ENCODE results near the gene CCM2.

Gene CCM2

GRCh38 chr7:45035893-45036292 is 35.9 kb downstream of the CCM2 start:
- no peak for TF ChIP-seq CTCF (IDR thresholded peaks at IDR 0.05; ENCODE audit: low read length, missing control alignments)
- DNase-seq (ENCODE audit: low read depth) = no peak

GRCh38 chr7:45036317-45036716 is 36.3 kb downstream of the CCM2 start:
- no peak overlapping the region for H3K4me3 ChIP-seq (replicated peaks; ENCODE audit: low read depth, low read length)
- TF ChIP-seq CTCF (IDR thresholded peaks at IDR 0.05; ENCODE audit: low read length, missing control alignments) = no peak
- no peak for DNase-seq (ENCODE audit: low read depth)

More at GRCh38 chr7:45035893-45036292, 35.9 kb downstream of the CCM2 start:
- no peak overlapping the region for H3K4me3 ChIP-seq (replicated peaks; ENCODE audit: low read depth, low read length)

DNA sequence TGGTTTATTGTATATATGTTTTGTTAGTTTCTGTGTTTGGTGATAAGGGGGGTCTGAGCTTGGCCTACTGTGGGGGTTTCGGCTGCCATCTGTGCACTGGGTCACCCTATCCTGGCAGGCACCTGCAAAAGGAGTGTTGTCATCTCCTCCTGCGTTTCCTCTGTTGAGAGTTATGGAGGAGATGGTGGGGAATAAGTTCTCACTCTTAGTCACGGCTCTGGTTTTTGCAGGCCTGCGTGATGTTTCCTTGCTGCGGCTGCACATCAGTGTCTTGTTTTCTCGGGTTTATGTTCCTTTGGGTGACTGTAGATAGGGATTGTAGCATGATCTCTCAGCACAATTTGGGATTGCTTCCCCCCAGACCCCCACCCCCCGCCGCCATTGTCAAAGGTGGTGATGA is 36.8 kb downstream of the CCM2 start:
- TF ChIP-seq CTCF (IDR thresholded peaks at IDR 0.05; ENCODE audit: low read length, missing control alignments) = no peak
- no peak for DNase-seq (ENCODE audit: low read depth)
- H3K4me3 ChIP-seq (replicated peaks; ENCODE audit: low read depth, low read length) = no peak overlapping the region

DNA sequence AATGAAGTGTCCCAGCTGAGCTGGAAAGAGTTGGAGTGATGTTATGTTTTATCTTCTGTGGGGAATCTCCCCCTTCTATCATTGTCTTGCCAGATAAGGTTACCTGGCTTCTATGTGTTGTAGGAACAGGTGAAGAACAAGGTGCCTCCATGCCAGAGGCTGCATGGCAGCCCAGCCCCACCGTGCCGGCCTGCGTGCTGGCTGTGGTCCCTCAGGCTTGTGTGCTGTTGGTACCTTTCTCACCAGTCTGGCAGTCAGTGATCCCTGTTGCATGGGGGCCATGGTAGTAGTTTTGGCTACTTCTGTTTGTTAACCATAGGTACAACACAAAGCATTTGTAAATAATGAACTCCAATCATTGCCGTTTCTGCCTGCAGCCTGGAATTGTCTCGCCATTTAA is 37.9 kb downstream of the CCM2 start:
- DNase-seq (ENCODE audit: low read depth) = no peak
- no peak for TF ChIP-seq CTCF (IDR thresholded peaks at IDR 0.05; ENCODE audit: low read length, missing control alignments)
- no peak overlapping the region for H3K4me3 ChIP-seq (replicated peaks; ENCODE audit: low read depth, low read length)

DNA sequence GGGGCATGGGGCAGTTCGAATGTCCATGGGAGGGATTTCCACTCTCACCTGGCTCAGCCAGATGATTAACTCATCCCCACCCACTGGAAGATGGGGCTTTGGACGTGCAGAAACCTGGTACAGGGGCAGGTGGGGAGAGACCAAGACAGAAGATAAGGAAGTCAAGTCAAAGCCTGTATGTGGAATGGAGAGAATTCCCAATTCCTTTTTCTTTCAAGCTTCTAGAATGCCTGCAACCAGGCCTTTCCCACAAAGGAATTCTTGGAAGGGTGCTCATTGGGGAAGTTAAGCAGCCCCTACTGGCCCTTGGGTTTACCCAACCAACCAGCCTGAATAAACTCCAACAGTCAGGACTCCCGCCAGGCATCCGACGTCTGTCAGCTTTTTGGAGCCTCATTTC is 39.1 kb downstream of the CCM2 start:
- no peak for TF ChIP-seq CTCF (IDR thresholded peaks at IDR 0.05; ENCODE audit: low read length, missing control alignments)
- no peak overlapping the region for H3K4me3 ChIP-seq (replicated peaks; ENCODE audit: low read depth, low read length)
- DNase-seq (ENCODE audit: low read depth) = no peak

GRCh38 chr7:45044338-45044737 is 44.3 kb downstream of the CCM2 start:
- H3K4me3 ChIP-seq (replicated peaks; ENCODE audit: low read depth, low read length) = no peak overlapping the region
- no peak for TF ChIP-seq CTCF (IDR thresholded peaks at IDR 0.05; ENCODE audit: low read length, missing control alignments)
- DNase-seq (ENCODE audit: low read depth) = no peak

GRCh38 chr7:45048748-45049147 is 48.7 kb downstream of the CCM2 start:
- no peak for TF ChIP-seq CTCF (IDR thresholded peaks at IDR 0.05; ENCODE audit: low read length, missing control alignments)
- no peak for DNase-seq (ENCODE audit: low read depth)
- H3K4me3 ChIP-seq (replicated peaks; ENCODE audit: low read depth, low read length) = no peak overlapping the region
